ENCODE measurements around the gene AVPI1. TPM values are rescaled to one million over a fixed set of nuclear protein-coding genes. Genes with fewer than 3 reads are reported as not detected.

Gene AVPI1
- total and polyA plus RNA-seq, 10 of the 15 experiments (the other 5 are each of a cell fraction or from before 2014, with no cell fraction given) = 0.08 to 1.4 (median 0.84) TPM

DNA sequence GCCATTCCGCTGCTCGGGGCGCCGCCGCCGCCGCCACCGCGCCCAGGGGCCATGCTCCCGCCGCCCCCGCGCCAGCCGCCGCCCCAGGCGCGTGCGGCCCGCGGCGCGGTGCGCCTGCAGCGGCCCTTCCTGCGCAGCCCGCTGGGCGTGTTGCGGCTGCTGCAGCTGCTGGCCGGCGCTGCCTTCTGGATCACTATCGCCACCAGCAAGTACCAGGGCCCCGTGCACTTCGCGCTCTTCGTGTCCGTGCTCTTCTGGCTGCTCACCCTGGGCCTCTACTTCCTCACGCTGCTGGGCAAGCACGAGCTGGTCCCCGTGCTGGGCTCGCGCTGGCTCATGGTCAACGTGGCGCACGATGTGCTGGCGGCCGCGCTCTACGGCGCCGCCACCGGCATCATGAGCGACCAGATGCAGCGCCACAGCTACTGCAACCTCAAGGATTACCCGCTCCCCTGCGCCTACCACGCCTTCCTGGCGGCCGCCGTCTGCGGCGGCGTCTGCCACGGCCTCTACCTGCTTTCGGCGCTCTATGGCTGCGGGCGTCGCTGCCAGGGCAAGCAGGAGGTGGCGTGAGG lies 26.9 kb upstream of the AVPI1 start (continued):
- TF ChIP-seq, protein P1, sequence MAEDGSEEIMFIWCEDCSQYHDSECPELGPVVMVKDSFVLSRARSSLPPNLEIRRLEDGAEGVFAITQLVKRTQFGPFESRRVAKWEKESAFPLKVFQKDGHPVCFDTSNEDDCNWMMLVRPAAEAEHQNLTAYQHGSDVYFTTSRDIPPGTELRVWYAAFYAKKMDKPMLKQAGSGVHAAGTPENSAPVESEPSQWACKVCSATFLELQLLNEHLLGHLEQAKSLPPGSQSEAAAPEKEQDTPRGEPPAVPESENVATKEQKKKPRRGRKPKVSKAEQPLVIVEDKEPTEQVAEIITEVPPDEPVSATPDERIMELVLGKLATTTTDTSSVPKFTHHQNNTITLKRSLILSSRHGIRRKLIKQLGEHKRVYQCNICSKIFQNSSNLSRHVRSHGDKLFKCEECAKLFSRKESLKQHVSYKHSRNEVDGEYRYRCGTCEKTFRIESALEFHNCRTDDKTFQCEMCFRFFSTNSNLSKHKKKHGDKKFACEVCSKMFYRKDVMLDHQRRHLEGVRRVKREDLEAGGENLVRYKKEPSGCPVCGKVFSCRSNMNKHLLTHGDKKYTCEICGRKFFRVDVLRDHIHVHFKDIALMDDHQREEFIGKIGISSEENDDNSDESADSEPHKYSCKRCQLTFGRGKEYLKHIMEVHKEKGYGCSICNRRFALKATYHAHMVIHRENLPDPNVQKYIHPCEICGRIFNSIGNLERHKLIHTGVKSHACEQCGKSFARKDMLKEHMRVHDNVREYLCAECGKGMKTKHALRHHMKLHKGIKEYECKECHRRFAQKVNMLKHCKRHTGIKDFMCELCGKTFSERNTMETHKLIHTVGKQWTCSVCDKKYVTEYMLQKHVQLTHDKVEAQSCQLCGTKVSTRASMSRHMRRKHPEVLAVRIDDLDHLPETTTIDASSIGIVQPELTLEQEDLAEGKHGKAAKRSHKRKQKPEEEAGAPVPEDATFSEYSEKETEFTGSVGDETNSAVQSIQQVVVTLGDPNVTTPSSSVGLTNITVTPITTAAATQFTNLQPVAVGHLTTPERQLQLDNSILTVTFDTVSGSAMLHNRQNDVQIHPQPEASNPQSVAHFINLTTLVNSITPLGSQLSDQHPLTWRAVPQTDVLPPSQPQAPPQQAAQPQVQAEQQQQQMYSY (CRISPR knock-in tag; IDR thresholded peaks at IDR 0.05) = no peak
- no peak for TF ChIP-seq SMAD1 (IDR thresholded peaks at IDR 0.05; ENCODE audit: low read depth, partially characterized antibody)
- TF ChIP-seq MYB (IDR thresholded peaks at IDR 0.05; ENCODE audit: borderline replicate concordance, low read depth, low read length) = no peak
- TF ChIP-seq, protein P2, sequence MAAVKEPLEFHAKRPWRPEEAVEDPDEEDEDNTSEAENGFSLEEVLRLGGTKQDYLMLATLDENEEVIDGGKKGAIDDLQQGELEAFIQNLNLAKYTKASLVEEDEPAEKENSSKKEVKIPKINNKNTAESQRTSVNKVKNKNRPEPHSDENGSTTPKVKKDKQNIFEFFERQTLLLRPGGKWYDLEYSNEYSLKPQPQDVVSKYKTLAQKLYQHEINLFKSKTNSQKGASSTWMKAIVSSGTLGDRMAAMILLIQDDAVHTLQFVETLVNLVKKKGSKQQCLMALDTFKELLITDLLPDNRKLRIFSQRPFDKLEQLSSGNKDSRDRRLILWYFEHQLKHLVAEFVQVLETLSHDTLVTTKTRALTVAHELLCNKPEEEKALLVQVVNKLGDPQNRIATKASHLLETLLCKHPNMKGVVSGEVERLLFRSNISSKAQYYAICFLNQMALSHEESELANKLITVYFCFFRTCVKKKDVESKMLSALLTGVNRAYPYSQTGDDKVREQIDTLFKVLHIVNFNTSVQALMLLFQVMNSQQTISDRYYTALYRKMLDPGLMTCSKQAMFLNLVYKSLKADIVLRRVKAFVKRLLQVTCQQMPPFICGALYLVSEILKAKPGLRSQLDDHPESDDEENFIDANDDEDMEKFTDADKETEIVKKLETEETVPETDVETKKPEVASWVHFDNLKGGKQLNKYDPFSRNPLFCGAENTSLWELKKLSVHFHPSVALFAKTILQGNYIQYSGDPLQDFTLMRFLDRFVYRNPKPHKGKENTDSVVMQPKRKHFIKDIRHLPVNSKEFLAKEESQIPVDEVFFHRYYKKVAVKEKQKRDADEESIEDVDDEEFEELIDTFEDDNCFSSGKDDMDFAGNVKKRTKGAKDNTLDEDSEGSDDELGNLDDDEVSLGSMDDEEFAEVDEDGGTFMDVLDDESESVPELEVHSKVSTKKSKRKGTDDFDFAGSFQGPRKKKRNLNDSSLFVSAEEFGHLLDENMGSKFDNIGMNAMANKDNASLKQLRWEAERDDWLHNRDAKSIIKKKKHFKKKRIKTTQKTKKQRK (IDR thresholded peaks at IDR 0.05; ENCODE audit: low read depth, low read length) = no peak
- no peak for TF ChIP-seq RCOR1 (conservative IDR thresholded peaks at IDR 0.05; ENCODE audit: low read depth, low read length)
- no peak for TF ChIP-seq NRF1 (conservative IDR thresholded peaks at IDR 0.05; ENCODE audit: low read depth, low read length)
- TF ChIP-seq ZNF24 (IDR thresholded peaks at IDR 0.05) = no peak
- TF ChIP-seq MEF2B (IDR thresholded peaks at IDR 0.05; ENCODE audit: partially characterized antibody, poor library complexity, severe bottlenecking) = no peak
- TF ChIP-seq KDM1A (IDR thresholded peaks at IDR 0.05; ENCODE audit: borderline replicate concordance) = no peak
- TF ChIP-seq PAX5 (IDR thresholded peaks at IDR 0.05; ENCODE audit: borderline replicate concordance, low read depth, low read length) = no peak
- TF ChIP-seq, protein P3, sequence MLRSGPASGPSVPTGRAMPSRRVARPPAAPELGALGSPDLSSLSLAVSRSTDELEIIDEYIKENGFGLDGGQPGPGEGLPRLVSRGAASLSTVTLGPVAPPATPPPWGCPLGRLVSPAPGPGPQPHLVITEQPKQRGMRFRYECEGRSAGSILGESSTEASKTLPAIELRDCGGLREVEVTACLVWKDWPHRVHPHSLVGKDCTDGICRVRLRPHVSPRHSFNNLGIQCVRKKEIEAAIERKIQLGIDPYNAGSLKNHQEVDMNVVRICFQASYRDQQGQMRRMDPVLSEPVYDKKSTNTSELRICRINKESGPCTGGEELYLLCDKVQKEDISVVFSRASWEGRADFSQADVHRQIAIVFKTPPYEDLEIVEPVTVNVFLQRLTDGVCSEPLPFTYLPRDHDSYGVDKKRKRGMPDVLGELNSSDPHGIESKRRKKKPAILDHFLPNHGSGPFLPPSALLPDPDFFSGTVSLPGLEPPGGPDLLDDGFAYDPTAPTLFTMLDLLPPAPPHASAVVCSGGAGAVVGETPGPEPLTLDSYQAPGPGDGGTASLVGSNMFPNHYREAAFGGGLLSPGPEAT (IDR thresholded peaks at IDR 0.05; ENCODE audit: low read depth) = no peak
- TF ChIP-seq, protein P4, sequence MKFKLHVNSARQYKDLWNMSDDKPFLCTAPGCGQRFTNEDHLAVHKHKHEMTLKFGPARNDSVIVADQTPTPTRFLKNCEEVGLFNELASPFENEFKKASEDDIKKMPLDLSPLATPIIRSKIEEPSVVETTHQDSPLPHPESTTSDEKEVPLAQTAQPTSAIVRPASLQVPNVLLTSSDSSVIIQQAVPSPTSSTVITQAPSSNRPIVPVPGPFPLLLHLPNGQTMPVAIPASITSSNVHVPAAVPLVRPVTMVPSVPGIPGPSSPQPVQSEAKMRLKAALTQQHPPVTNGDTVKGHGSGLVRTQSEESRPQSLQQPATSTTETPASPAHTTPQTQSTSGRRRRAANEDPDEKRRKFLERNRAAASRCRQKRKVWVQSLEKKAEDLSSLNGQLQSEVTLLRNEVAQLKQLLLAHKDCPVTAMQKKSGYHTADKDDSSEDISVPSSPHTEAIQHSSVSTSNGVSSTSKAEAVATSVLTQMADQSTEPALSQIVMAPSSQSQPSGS (IDR thresholded peaks at IDR 0.05; ENCODE audit: low read length) = no peak
- peak; percentile 87 for TF ChIP-seq POLR2A (IDR thresholded peaks at IDR 0.05; ENCODE audit: low read depth, low read length)
- TF ChIP-seq, protein P5, sequence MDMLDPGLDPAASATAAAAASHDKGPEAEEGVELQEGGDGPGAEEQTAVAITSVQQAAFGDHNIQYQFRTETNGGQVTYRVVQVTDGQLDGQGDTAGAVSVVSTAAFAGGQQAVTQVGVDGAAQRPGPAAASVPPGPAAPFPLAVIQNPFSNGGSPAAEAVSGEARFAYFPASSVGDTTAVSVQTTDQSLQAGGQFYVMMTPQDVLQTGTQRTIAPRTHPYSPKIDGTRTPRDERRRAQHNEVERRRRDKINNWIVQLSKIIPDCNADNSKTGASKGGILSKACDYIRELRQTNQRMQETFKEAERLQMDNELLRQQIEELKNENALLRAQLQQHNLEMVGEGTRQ (IDR thresholded peaks at IDR 0.05; ENCODE audit: borderline replicate concordance, low read depth, low read length) = no peak
- TF ChIP-seq DPF2 (IDR thresholded peaks at IDR 0.05) = 0 out of 2 replicates have a peak, but pooled peaks have one; percentile 24
- no peak for TF ChIP-seq ZNF217 (IDR thresholded peaks at IDR 0.05)
